Psoas muscle (tissue), 8 donors: Measurements from ENCODE around the gene SPG7. TPM values are rescaled to one million over a fixed set of nuclear protein-coding genes. Genes with fewer than 3 reads are reported as not detected.

Source experiments
- ATAC-seq, 4 donors: fragments of 200-7000 bp; cut with Tn5 transposase; one replicate each; pipeline ENCODE4 v1.9.1; 2020; ENCODE audit warnings: moderate library complexity in 3 of 4, mild to moderate bottlenecking in 2 of 4
- DNase-seq, 2 donors: peaks; one replicate each; pipeline ENCODE4 v3.0.0-alpha.2; 2020
- H3K27ac ChIP-seq: fragments of 200-600 bp; one replicate; pipeline ENCODE4 v1.8.0; 2022
- H3K27me3 ChIP-seq, 3 donors: fragments of 200-600 bp in 1 of 3; one replicate each; pipeline versions ENCODE4 v1.6.1 to v1.8.0; 2013 to 2022; ENCODE audit warnings: low read length in 2 of 3, mild to moderate bottlenecking in 2 of 3, moderate library complexity in 1 of 3; ENCODE audit not compliant: insufficient read depth in 3 of 3
- H3K36me3 ChIP-seq, 2 donors: fragments of 200-600 bp in 1 of 2; one replicate each; pipeline versions ENCODE4 v1.6.1 to v1.8.0; 2013 to 2022; ENCODE audit warnings: low read depth in 1 of 2, mild to moderate bottlenecking in 1 of 2, moderate library complexity in 1 of 2; ENCODE audit not compliant: insufficient read depth in 1 of 2
- H3K4me1 ChIP-seq: fragments of 200-600 bp; one replicate; pipeline ENCODE4 v1.8.0; 2022
- H3K4me3 ChIP-seq: fragments of 200-600 bp; one replicate; pipeline ENCODE4 v1.8.0; 2022; ENCODE audit warnings: mild to moderate bottlenecking
- H3K9me3 ChIP-seq: fragments of 200-600 bp; one replicate; pipeline ENCODE4 v1.8.0; 2022
- CTCF ChIP-seq: fragments of 200-600 bp; IDR thresholded peaks from one replicate; pipeline ENCODE4 v1.8.0; 2022; ENCODE audit warnings: antibody characterized with exemption
- WGBS, 3 donors: extraction: QIAGEN DNeasy Blood & Tissue Kit; methylation state at CpG; one replicate each; pipeline versions ENCODE4 v1.1.6 to v1.1.7; 2013; 5-methylcytosine and 5-hydroxymethylcytosine counted together
- intact Hi-C, 2 donors: fragments of 100-400 bp; cut with DNase I; formaldehyde crosslinking; loops; one replicate each; pipeline versions ENCODE4 v1.11.0 to v1.14.2; 2022
- polyA plus RNA-seq, 3 donors: library from polyadenylated mRNA; stranded (reverse); fragments of 200-250 nt; gene quantifications; one replicate each; pipeline ENCODE4 v1.2.3, GENCODE V29; 2013
- total RNA-seq, 4 donors: library from RNA; stranded (reverse); fragmentation: NEBNext Ultra II Directional in 2 of 4; extraction: Animal tissue kit (Norgen Biotek cat#: 25700) in 2 of 4; gene quantifications; one replicate each; pipeline versions ENCODE4 v1.2.1 to v1.2.4, GENCODE V29; 2021 to 2023
- donor health status: healthy with polysubstance abuse.
- donor health status: DM: no; HTN: no; CAD: no; lungs with moderate emphysema.
- donor health status: Bipolar disorder and iron deficiency.
- donor health status: healthy.
- donor health status: DM: yes; HTN: yes; CAD: no.
- donor health status: DM: no; HTN: no; CAD: no.
- donor health status: DM: no; HTN: no; CAD: no.
- donor health status: DM: yes; HTN: yes; CAD: no.

Gene SPG7
- total and polyA plus RNA-seq, 7 donors = 57.5 to 95.3 (median 86.8) TPM

GRCh38 chr16:89495121-89495520, 13.1 kb upstream of the SPG7 start:
- no peak overlapping the region for H3K27ac ChIP-seq
- no peak for TF ChIP-seq CTCF
- H3K9me3 ChIP-seq = no peaks in the 10 kb centered on the region
- ATAC-seq = no peak
- peaks cover 16% of the 10 kb centered on the region for H3K4me1 ChIP-seq
- intact Hi-C loops = no loop called here
- no peak overlapping the region for H3K4me3 ChIP-seq
- H3K36me3 ChIP-seq = peaks cover 0 to 10% of the 10 kb centered on the region in 2 donors
- no peaks in the 10 kb centered on the region for H3K27me3 ChIP-seq
- DNase-seq = no peak
- WGBS, 3 donors = 63 to 75% (median 68%) methylated on average over 3 of the region's 3 CpGs

- H3K4me3 ChIP-seq = no peak overlapping the region
- no peaks in the 10 kb centered on the region for H3K4me1 ChIP-seq
- peaks cover 0 to 4% of the 10 kb centered on the region in 2 donors for H3K36me3 ChIP-seq
- intact Hi-C loops = no loop called here
- ATAC-seq (peak; percentile 71 to 86 (median 76)), DNase-seq (peak; percentile 51 to 73)
- TF ChIP-seq CTCF = no peak
- no peaks in the 10 kb centered on the region for H3K9me3 ChIP-seq
- H3K27ac ChIP-seq = peak overlapping the region; percentile 65
- no peaks in the 10 kb centered on the region for H3K27me3 ChIP-seq
- 38 to 56% (median 40%) methylated on average over 10 of the region's 10 CpGs for WGBS, 3 donors
Observed at GRCh38 chr16:89498839-89499238, 9.4 kb upstream of the SPG7 start.

- WGBS, 3 donors = 94 to 98% (median 97%) methylated on average over 3 of the region's 3 CpGs
- Histone ChIP-seq H3K27me3 (no peaks in the 10 kb centered on the region), H3K4me3 (no peak overlapping the region), H3K27ac (no peak overlapping the region), H3K36me3 (peaks cover 0 to 3% of the 10 kb centered on the region in 2 donors), H3K4me1 (no peaks in the 10 kb centered on the region), H3K9me3 (no peaks in the 10 kb centered on the region)
- TF ChIP-seq CTCF = no peak
- ATAC-seq (no peak), DNase-seq (no peak)
- intact Hi-C loops = no loop called here
Observed at GRCh38 chr16:89499767-89500166, 8.4 kb upstream of the SPG7 start.

- no peak for TF ChIP-seq CTCF
- WGBS, 3 donors = 55 to 60% (median 56%) methylated on average over 20 to 21 of the region's 21 CpGs
- H3K4me3 ChIP-seq = no peak overlapping the region
- no peak for DNase-seq
- no peak overlapping the region for H3K27ac ChIP-seq
- no peaks in the 10 kb centered on the region for H3K27me3 ChIP-seq
- H3K9me3 ChIP-seq = no peaks in the 10 kb centered on the region
- H3K36me3 ChIP-seq = peaks cover 0 to 3% of the 10 kb centered on the region in 2 donors
- H3K4me1 ChIP-seq = peaks cover 6% of the 10 kb centered on the region
- intact Hi-C loops = no loop called here
- peak in 1 of 4 donors; percentile 24 for ATAC-seq
Observed at GRCh38 chr16:89502081-89502843, 5.9 kb upstream of the SPG7 start.

GRCh38 chr16:89504091-89504490, 4.1 kb upstream of the SPG7 start:
- H3K27ac ChIP-seq = no peak overlapping the region
- no peaks in the 10 kb centered on the region for H3K36me3 ChIP-seq
- no peak overlapping the region for H3K4me3 ChIP-seq
- WGBS, 3 donors = 78 to 82% (median 81%) methylated on average over 7 of the region's 7 CpGs
- no peak for ATAC-seq
- DNase-seq = no peak
- H3K27me3 ChIP-seq = no peaks in the 10 kb centered on the region
- no peak for TF ChIP-seq CTCF
- intact Hi-C loops = no loop called here
- H3K9me3 ChIP-seq = no peaks in the 10 kb centered on the region
- H3K4me1 ChIP-seq = peaks cover 12% of the 10 kb centered on the region
